SK-N-SH treated with all-trans-retinoic acid at 6 μM for 48 hours (cell line): ENCODE data around the gene SVOP.

ENCODE experiments used
- ATAC-seq: fragments of 200-7000 bp; cut with Tn5 transposase; 3 replicates; pipeline ENCODE4 v1.9.1; 2020; ENCODE audit warnings: mild to moderate bottlenecking, moderate library complexity
- ARNTL ChIP-seq: fragments of 450-650 bp; formaldehyde crosslinking; IDR thresholded peaks from 2 replicates; pipeline ENCODE4 v1.5.0; 2020; ENCODE audit warnings: low read depth, mild to moderate bottlenecking, moderate library complexity, borderline replicate concordance
- CSDC2 ChIP-seq: fragments of 250-450 bp; sonication (Bioruptor Pico); IDR thresholded peaks from 2 replicates; pipeline ENCODE4 v1.5.0; 2020; ENCODE audit warnings: mild to moderate bottlenecking, moderate library complexity
- CSRNP3 ChIP-seq: fragments of 250-450 bp; sonication (Bioruptor Pico); IDR thresholded peaks from 2 replicates; pipeline ENCODE4 v1.5.1; 2021; ENCODE audit warnings: mild to moderate bottlenecking, moderate library complexity
- ESRRG ChIP-seq: fragments of 250-450 bp; sonication (Bioruptor Pico); IDR thresholded peaks from 2 replicates; pipeline ENCODE4 v1.6.1; 2021; ENCODE audit warnings: mild to moderate bottlenecking
- GLIS3 ChIP-seq: fragments of 250-450 bp; sonication (Bioruptor Pico); IDR thresholded peaks from 2 replicates; pipeline ENCODE4 v1.5.0; 2020; ENCODE audit warnings: mild to moderate bottlenecking, moderate library complexity
- ISL1 ChIP-seq: fragments of 250-450 bp; sonication (Bioruptor Pico); IDR thresholded peaks from 2 replicates; pipeline ENCODE4 v2.1.2; 2022; ENCODE audit warnings: mild to moderate bottlenecking, moderate library complexity
- OSR1 ChIP-seq: fragments of 250-450 bp; sonication (Bioruptor Pico); IDR thresholded peaks from 2 replicates; pipeline ENCODE4 v1.8.0; 2022; ENCODE audit warnings: moderate library complexity, mild to moderate bottlenecking, inconsistent platforms
- PPARA ChIP-seq: fragments of 250-450 bp; sonication (Bioruptor Pico); IDR thresholded peaks from 2 replicates; pipeline ENCODE4 v1.5.0; 2020; ENCODE audit warnings: mild to moderate bottlenecking, borderline replicate concordance
- RARB ChIP-seq: fragments of 250-450 bp; sonication (Bioruptor Pico); IDR thresholded peaks from 2 replicates; pipeline ENCODE4 v1.8.0; 2021; ENCODE audit warnings: mild to moderate bottlenecking, moderate library complexity
- SNAI2 ChIP-seq: fragments of 250-450 bp; sonication (Bioruptor Pico); IDR thresholded peaks from 2 replicates; pipeline ENCODE4 v1.5.0; 2020; ENCODE audit warnings: mild to moderate bottlenecking, moderate library complexity
- TCF4 ChIP-seq: fragments of 250-450 bp; sonication (Bioruptor Pico); IDR thresholded peaks from 2 replicates; pipeline ENCODE4 v1.8.0; 2021; ENCODE audit warnings: mild to moderate bottlenecking, moderate library complexity, borderline replicate concordance
- TOX ChIP-seq: fragments of 250-450 bp; sonication (Bioruptor Pico); IDR thresholded peaks from 2 replicates; pipeline ENCODE4 v1.8.0; 2021; ENCODE audit warnings: mild to moderate bottlenecking, moderate library complexity, borderline replicate concordance
- ZC3H10 ChIP-seq: fragments of 250-450 bp; sonication (Bioruptor Pico); IDR thresholded peaks from 2 replicates; pipeline ENCODE4 v1.5.1; 2021; ENCODE audit warnings: mild to moderate bottlenecking, moderate library complexity
- ZFP3 ChIP-seq: fragments of 250-450 bp; sonication (Bioruptor Pico); IDR thresholded peaks from 2 replicates; pipeline ENCODE4 v1.5.0; 2020; ENCODE audit warnings: mild to moderate bottlenecking, moderate library complexity
- ZFP30 ChIP-seq: fragments of 450-650 bp; formaldehyde crosslinking; IDR thresholded peaks from 2 replicates; pipeline ENCODE4 v1.5.0; 2022; ENCODE audit warnings: mild to moderate bottlenecking, moderate library complexity
- ZNF565 ChIP-seq: fragments of 450-650 bp; formaldehyde crosslinking; conservative IDR thresholded peaks from 2 replicates; pipeline ENCODE4 v1.5.0; 2020; ENCODE audit warnings: low read depth, mild to moderate bottlenecking, moderate library complexity
- ZNF70 ChIP-seq: fragments of 450-650 bp; formaldehyde crosslinking; IDR thresholded peaks from 2 replicates; pipeline ENCODE4 v1.5.0; 2020; ENCODE audit warnings: mild to moderate bottlenecking, moderate library complexity
- ZNF8 ChIP-seq: fragments of 450-650 bp; formaldehyde crosslinking; IDR thresholded peaks from 2 replicates; pipeline ENCODE4 v1.5.0; 2020; ENCODE audit warnings: mild to moderate bottlenecking, moderate library complexity
- TF ChIP-seq, protein P1 (sequence below): fragments of 250-450 bp; sonication (Bioruptor Pico); IDR thresholded peaks from 2 replicates; pipeline ENCODE4 v1.5.1; 2020; ENCODE audit warnings: low read depth, mild to moderate bottlenecking, moderate library complexity
- TF ChIP-seq, protein P2 (sequence below): fragments of 250-450 bp; sonication (Bioruptor Pico); IDR thresholded peaks from 2 replicates; pipeline ENCODE4 v1.5.0; 2020; ENCODE audit warnings: mild to moderate bottlenecking, moderate library complexity
- TF ChIP-seq, protein P3 (sequence below): fragments of 250-450 bp; sonication (Bioruptor Pico); IDR thresholded peaks from 2 replicates; pipeline ENCODE4 v1.8.0; 2021; ENCODE audit warnings: low read depth, mild to moderate bottlenecking, moderate library complexity, borderline replicate concordance

Gene SVOP

DNA sequence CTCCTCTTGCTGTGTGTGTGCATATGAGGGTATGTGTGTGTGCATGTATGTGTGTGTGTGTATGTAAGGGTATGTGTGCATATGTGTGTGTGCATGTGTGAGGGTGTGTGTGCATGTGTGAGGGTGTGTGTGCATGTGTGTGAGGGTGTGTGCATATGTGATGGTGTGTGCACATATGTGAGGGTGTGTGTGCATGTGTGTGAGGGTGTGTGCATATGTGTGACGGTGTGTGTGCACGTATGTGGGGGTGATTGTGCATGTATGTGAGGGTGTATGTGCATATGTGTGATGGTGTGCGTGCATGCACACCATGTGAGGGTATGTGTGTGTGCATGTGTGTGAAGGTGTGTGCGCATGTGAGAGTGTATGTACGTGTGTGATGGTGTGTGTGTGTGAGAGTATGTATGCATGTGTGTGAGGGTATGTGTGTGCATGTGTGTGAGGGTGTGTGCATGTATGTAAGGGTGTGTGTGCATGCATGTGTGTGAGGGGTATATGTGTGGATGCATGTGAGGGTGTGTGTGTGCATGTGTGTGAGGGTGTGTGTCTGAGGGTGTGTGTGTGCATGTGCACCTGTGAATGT lies 125.6 kb downstream of the SVOP start:
- TF ChIP-seq, protein P1, sequence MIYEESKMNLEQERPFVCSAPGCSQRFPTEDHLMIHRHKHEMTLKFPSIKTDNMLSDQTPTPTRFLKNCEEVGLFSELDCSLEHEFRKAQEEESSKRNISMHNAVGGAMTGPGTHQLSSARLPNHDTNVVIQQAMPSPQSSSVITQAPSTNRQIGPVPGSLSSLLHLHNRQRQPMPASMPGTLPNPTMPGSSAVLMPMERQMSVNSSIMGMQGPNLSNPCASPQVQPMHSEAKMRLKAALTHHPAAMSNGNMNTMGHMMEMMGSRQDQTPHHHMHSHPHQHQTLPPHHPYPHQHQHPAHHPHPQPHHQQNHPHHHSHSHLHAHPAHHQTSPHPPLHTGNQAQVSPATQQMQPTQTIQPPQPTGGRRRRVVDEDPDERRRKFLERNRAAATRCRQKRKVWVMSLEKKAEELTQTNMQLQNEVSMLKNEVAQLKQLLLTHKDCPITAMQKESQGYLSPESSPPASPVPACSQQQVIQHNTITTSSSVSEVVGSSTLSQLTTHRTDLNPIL (CRISPR knock-in tag): no peak
- TF ChIP-seq SNAI2 (CRISPR knock-in tag) (no peak), OSR1 (CRISPR knock-in tag) (no peak), PPARA (no peak), ZNF565 (CRISPR knock-in tag) (no peak), TCF4 (CRISPR knock-in tag) (no peak), ESRRG (CRISPR knock-in tag) (no peak), ZFP3 (no peak), ZC3H10 (no peak), ZNF8 (CRISPR knock-in tag) (no peak), TOX (CRISPR knock-in tag) (no peak), RARB (CRISPR knock-in tag) (no peak), ISL1 (CRISPR knock-in tag) (no peak)
- TF ChIP-seq, protein P2, sequence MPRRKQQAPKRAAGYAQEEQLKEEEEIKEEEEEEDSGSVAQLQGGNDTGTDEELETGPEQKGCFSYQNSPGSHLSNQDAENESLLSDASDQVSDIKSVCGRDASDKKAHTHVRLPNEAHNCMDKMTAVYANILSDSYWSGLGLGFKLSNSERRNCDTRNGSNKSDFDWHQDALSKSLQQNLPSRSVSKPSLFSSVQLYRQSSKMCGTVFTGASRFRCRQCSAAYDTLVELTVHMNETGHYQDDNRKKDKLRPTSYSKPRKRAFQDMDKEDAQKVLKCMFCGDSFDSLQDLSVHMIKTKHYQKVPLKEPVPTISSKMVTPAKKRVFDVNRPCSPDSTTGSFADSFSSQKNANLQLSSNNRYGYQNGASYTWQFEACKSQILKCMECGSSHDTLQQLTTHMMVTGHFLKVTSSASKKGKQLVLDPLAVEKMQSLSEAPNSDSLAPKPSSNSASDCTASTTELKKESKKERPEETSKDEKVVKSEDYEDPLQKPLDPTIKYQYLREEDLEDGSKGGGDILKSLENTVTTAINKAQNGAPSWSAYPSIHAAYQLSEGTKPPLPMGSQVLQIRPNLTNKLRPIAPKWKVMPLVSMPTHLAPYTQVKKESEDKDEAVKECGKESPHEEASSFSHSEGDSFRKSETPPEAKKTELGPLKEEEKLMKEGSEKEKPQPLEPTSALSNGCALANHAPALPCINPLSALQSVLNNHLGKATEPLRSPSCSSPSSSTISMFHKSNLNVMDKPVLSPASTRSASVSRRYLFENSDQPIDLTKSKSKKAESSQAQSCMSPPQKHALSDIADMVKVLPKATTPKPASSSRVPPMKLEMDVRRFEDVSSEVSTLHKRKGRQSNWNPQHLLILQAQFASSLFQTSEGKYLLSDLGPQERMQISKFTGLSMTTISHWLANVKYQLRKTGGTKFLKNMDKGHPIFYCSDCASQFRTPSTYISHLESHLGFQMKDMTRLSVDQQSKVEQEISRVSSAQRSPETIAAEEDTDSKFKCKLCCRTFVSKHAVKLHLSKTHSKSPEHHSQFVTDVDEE (CRISPR knock-in tag): no peak
- TF ChIP-seq, protein P3, sequence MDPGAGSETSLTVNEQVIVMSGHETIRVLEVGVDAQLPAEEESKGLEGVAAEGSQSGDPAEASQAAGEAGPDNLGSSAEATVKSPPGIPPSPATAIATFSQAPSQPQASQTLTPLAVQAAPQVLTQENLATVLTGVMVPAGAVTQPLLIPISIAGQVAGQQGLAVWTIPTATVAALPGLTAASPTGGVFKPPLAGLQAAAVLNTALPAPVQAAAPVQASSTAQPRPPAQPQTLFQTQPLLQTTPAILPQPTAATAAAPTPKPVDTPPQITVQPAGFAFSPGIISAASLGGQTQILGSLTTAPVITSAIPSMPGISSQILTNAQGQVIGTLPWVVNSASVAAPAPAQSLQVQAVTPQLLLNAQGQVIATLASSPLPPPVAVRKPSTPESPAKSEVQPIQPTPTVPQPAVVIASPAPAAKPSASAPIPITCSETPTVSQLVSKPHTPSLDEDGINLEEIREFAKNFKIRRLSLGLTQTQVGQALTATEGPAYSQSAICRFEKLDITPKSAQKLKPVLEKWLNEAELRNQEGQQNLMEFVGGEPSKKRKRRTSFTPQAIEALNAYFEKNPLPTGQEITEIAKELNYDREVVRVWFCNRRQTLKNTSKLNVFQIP (CRISPR knock-in tag): no peak
- ATAC-seq: no peak

DNA sequence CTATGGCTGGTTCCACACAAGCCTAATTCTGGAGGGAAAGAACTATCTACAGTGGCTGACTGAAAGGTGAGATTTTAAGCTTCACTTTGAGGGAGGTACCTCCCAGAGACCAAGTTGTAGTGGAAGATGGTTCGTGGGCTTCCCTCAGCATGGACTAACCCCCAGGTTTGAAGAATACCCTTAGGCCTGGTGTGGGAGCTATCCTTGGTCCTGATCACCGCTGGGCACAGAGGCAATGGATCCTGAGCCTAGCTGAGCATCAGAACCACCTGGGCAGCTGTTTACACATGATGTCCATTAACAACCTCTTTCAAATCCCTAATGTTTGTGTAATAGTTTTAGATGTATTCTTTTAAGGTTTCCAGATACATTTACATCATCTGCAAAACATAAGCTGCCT lies 130.7 kb downstream of the SVOP start:
- no peak for TF ChIP-seq ZNF70
- TF ChIP-seq, protein P1 (CRISPR knock-in tag): no peak
- TF ChIP-seq OSR1 (CRISPR knock-in tag): no peak
- no peak for TF ChIP-seq GLIS3 (CRISPR knock-in tag)
- TF ChIP-seq ARNTL (CRISPR knock-in tag): no peak
- no peak for TF ChIP-seq ZNF8 (CRISPR knock-in tag)
- TF ChIP-seq PPARA: no peak
- TF ChIP-seq RARB (CRISPR knock-in tag): no peak
- no peak for TF ChIP-seq ZC3H10
- no peak for TF ChIP-seq ESRRG (CRISPR knock-in tag)
- TF ChIP-seq, all 23 proteins: peak for 0
- no peak for ATAC-seq

- no peak for ATAC-seq
- TF ChIP-seq ZFP30 (CRISPR knock-in tag): no peak
- TF ChIP-seq ZFP3: no peak
- TF ChIP-seq ISL1 (CRISPR knock-in tag): no peak
- TF ChIP-seq ZC3H10: no peak
- TF ChIP-seq CSDC2: no peak
- TF ChIP-seq TOX (CRISPR knock-in tag): no peak
- TF ChIP-seq PPARA: no peak
- no peak for TF ChIP-seq ESRRG (CRISPR knock-in tag)
- TF ChIP-seq GLIS3 (CRISPR knock-in tag): no peak
- no peak for TF ChIP-seq ARNTL (CRISPR knock-in tag)
- no peak for TF ChIP-seq TCF4 (CRISPR knock-in tag)
- TF ChIP-seq, protein P3 (CRISPR knock-in tag): no peak
- TF ChIP-seq, protein P1 (CRISPR knock-in tag): no peak
- no peak for TF ChIP-seq RARB (CRISPR knock-in tag)
- TF ChIP-seq CSRNP3 (CRISPR knock-in tag): no peak
- TF ChIP-seq ZNF8 (CRISPR knock-in tag): no peak
- TF ChIP-seq ZNF70: no peak
These were observed 132.8 kb downstream of the SVOP start for GRCh38 chr12:108888031-108888430.
